Colonic mucosa (tissue), 4 donors: ENCODE data around the gene DPEP2NB. TPM values are rescaled to one million over a fixed set of nuclear protein-coding genes. Genes with fewer than 3 reads are reported as not detected.

ENCODE experiments used
- DNase-seq: peaks from one replicate; pipeline ENCODE4 v3.0.0-alpha.2; 2020
- H3K27ac ChIP-seq: fragments of 200-600 bp; one replicate; pipeline ENCODE4 v1.8.0; 2021
- H3K27me3 ChIP-seq: fragments of 200-600 bp; one replicate; pipeline ENCODE4 v1.8.0; 2021
- H3K36me3 ChIP-seq: fragments of 200-600 bp; one replicate; pipeline ENCODE4 v1.8.0; 2021
- H3K4me1 ChIP-seq: fragments of 200-600 bp; one replicate; pipeline ENCODE4 v1.8.0; 2021; ENCODE audit warnings: mild to moderate bottlenecking
- H3K4me3 ChIP-seq: fragments of 200-600 bp; one replicate; pipeline ENCODE4 v1.8.0; 2021
- H3K9ac ChIP-seq, 2 donors: one replicate each; pipeline ENCODE4 v1.7.0; 2013; ENCODE audit warnings: control low read depth in 2 of 2, low read depth in 2 of 2, low read length in 2 of 2
- H3K9me3 ChIP-seq: fragments of 200-600 bp; one replicate; pipeline ENCODE4 v1.8.0; 2021
- intact Hi-C: fragments of 100-400 bp; cut with DNase I; formaldehyde crosslinking; loops from one replicate; pipeline ENCODE4 v1.14.1; 2022
- total RNA-seq, 2 donors: library from RNA; stranded (reverse); fragmentation: NEBNext Ultra II Directional in 1 of 2; extraction: Animal tissue kit (Norgen Biotek cat#: 25700) in 1 of 2; gene quantifications; one replicate each; pipeline ENCODE4 v1.2.1, GENCODE V29; 2021
- TF ChIP-seq, protein P1 (sequence below): fragments of 200-600 bp; IDR thresholded peaks from one replicate; pipeline ENCODE4 v1.8.0; 2022; ENCODE audit warnings: antibody characterized with exemption, mild to moderate bottlenecking
- donor health status: healthy.
- donor health status: DM: no; HTN: no; CAD: no.
- donor health status: DM: no; HTN: no; CAD: no.

Gene DPEP2NB
- total RNA-seq, 2 donors from 2014 or later: not detected

DNA sequence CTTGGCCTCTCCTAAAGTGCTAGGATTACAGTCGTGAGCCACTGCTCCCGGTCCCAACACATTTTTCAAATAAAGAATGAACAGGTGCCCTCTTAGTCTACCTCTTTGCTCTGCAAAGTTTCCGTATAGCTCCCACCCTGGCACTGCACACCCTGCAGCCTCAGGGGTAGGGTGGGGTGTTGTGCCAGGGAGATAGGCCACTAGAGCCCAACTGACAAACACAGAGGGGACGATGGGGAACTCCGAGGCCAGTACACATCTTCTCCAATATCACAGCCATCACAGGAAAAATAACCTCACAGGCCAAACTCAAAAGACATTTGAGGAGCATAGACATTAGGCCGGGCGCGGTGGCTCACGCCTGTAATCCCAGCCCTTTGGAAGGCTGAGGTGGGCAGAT, 44.6 kb downstream of the DPEP2NB start:
- Histone ChIP-seq H3K36me3 (no peaks in the 10 kb centered on the region), H3K4me3 (no peak overlapping the region), H3K4me1 (peaks cover 6% of the 10 kb centered on the region), H3K9ac (no peak overlapping the region), H3K27ac (no peak overlapping the region), H3K9me3 (no peaks in the 10 kb centered on the region), H3K27me3 (no peaks in the 10 kb centered on the region)
- intact Hi-C loops: no loop called here
- TF ChIP-seq, protein P1, sequence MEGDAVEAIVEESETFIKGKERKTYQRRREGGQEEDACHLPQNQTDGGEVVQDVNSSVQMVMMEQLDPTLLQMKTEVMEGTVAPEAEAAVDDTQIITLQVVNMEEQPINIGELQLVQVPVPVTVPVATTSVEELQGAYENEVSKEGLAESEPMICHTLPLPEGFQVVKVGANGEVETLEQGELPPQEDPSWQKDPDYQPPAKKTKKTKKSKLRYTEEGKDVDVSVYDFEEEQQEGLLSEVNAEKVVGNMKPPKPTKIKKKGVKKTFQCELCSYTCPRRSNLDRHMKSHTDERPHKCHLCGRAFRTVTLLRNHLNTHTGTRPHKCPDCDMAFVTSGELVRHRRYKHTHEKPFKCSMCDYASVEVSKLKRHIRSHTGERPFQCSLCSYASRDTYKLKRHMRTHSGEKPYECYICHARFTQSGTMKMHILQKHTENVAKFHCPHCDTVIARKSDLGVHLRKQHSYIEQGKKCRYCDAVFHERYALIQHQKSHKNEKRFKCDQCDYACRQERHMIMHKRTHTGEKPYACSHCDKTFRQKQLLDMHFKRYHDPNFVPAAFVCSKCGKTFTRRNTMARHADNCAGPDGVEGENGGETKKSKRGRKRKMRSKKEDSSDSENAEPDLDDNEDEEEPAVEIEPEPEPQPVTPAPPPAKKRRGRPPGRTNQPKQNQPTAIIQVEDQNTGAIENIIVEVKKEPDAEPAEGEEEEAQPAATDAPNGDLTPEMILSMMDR: no peak
- DNase-seq: no peak

DNA sequence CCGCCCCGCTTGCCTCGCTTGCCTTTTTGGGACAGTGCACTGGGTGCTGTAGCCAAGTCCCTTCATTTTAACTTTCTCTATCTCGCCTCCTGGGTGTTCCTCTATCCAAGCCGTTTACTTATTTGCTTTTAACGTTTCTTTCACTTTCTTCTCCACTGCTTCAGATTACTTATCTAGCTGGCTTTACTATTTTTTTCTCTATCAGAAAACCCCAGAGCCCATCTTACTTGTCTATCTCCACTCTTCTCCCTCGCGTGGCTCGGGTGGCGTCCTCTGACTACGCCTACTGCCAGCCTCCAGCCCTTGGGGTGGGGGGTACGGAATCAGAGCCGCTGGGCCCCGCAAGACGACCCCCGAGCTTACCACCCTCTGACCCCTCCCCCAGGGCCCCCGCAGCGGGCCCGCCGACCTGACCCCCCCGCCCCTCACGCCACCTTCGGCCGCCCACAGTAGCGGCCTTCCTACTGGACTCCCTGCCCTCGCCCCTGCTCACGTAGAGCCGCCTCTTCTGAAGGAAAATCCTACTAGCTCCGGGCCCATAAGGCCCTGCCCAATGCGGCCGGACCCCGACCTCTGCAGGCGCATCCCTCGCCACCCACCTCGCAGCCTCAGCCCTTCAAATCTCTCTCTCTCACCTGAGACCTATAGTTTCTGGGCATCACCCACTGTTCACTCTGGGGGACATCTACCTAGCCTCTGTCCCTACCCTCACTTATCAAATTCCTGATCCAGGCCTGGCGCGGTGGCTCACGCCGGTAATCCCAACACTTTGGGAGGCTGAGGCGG, 46.3 kb downstream of the DPEP2NB start:
- peaks cover 6% of the 10 kb centered on the region for H3K4me1 ChIP-seq
- H3K9ac ChIP-seq: peak overlapping the region; percentile 66 to 89
- intact Hi-C loops: no loop called here
- H3K36me3 ChIP-seq: no peaks in the 10 kb centered on the region
- no peak for DNase-seq
- H3K27me3 ChIP-seq: no peaks in the 10 kb centered on the region
- TF ChIP-seq, protein P1: no peak
- H3K27ac ChIP-seq: peak overlapping the region; percentile 91
- H3K9me3 ChIP-seq: no peaks in the 10 kb centered on the region
- peak overlapping the region; percentile 83 for H3K4me3 ChIP-seq

DNA sequence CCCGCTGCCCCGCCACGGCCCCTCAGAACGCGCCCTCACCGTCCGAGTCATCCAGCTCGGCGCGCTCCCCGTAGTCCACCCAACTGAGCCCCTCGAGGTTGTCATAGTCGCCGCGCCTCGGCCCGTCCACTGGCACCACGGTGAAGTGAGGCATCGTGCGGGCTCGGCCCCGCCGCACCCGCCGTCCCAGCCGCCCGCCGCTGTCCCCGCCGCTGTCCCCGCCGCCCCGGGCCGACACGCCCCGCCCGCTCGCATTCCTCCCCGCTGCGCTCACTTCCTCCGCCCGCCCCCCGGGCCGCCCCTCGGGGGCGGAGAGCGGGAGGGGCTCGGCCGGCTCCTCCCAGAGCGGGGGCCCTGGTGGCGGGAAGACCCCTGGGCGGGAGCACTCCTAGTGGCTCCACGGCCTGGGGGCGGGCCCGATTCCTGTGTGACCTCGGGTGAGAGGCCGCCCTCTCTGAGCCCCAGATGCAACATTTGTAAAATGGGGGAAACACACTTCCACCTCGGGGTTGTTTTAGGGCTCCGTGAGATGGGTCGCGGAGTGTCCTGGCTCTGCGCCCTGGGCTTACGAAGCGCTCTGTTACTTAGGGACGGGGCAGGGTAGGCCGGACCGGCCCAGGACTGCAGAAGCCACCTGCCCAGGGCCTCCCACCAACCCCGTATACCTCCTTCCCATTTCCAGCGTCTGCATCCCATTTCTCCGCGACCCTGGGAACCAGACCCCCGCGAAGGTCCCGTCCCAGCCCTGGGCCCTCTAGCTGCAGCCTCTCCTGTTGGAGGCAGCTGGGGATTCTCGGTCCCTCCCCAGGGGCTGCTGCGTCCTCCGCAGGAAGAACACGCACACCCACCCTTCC, 47.1 kb downstream of the DPEP2NB start, which contains the start of gene SLC12A4:
SLC12A4 (minus strand) TSS at position 238 of the 854 bp plus-strand sequence; CDS start at position 154, 84 bp downstream.
- TF ChIP-seq, protein P1: no peak
- no peaks in the 10 kb centered on the region for H3K27me3 ChIP-seq
- intact Hi-C loops: no loop called here
- peaks cover 6% of the 10 kb centered on the region for H3K4me1 ChIP-seq
- H3K4me3 ChIP-seq: peak within 1 kb of the TSS; percentile 83
- H3K36me3 ChIP-seq: no peaks in the 10 kb centered on the region
- peak within 1 kb of the TSS; percentile 85 to 89 for H3K9ac ChIP-seq
- H3K27ac ChIP-seq: peak within 1 kb of the TSS; percentile 91
- H3K9me3 ChIP-seq: no peaks in the 10 kb centered on the region
- peak; percentile 82 for DNase-seq

DNA sequence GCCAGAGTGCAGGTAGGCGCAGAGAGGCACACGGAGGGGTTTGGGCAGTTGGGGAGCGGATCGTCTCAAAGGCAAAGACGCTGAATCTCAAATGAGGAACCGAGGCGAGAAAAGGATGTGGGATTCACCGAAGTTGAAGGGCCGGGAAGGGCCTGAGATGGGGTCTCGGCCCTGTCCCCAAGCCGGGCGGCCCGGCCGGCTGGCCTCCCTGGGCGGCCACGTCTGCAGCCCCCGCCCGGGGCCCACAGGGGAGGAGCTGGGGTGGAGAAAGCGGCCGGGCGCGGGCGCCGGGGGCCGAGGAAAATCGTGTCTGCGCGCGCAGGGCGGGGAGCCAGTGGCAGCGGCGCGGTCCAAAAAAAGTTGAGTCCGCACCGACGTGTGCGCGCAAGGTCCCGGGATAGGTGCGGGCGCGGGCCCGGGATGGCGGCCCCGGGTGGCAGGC, 47.7 kb downstream of the DPEP2NB start:
- Histone ChIP-seq H3K4me3 (peak overlapping the region; percentile 83), H3K27ac (peak overlapping the region; percentile 91), H3K9me3 (no peaks in the 10 kb centered on the region), H3K27me3 (no peaks in the 10 kb centered on the region), H3K9ac (peak overlapping the region; percentile 85 to 89), H3K36me3 (no peaks in the 10 kb centered on the region), H3K4me1 (peaks cover 6% of the 10 kb centered on the region)
- no peak for DNase-seq
- TF ChIP-seq, protein P1: no peak
- intact Hi-C loops: no loop called here

DNA sequence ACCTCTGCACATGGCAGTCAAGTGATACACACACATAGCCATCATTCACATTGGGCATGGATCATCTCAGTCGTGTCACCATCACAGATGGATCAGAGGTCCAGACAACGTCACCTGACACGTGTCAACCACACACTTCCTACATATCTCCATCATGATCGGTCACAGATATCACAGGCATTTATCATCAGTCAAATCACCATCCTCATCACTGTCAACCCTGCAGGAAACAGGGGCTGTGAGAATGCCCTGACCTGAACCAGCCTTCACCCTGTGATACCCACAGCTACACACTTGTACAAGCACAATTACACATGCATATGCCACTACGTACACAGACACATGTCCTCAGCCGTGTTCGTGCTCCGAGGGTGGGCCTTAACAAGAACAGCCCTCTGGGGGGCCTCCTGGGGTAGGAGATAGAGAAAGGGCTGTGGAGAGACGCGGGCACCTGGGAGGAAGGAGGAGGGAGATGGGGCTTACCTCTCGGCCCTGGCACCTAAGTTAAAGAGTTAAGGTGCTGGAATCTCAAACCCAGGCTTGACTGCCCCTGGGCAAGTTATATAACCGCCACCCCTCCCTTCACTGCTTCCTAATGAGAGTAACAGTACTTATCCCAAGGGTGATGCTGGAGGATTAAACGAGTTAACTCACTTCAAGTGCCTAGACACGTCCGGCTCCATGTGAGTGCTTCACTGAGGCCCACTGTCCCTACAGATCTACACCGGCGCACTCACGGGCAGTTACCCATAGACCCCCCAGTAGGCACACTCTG, 48.3 kb downstream of the DPEP2NB start:
- H3K27me3 ChIP-seq: no peaks in the 10 kb centered on the region
- H3K9me3 ChIP-seq: no peaks in the 10 kb centered on the region
- DNase-seq: no peak
- peak overlapping the region; percentile 85 to 89 for H3K9ac ChIP-seq
- peaks cover 6% of the 10 kb centered on the region for H3K4me1 ChIP-seq
- no peaks in the 10 kb centered on the region for H3K36me3 ChIP-seq
- intact Hi-C loops: no loop called here
- peak overlapping the region; percentile 91 for H3K27ac ChIP-seq
- TF ChIP-seq, protein P1: no peak
- H3K4me3 ChIP-seq: peak overlapping the region; percentile 83
